T-helper 1 cell treated with Interleukin-12 subunit alpha and Interleukin-12 subunit beta and Interleukin-4 antibody, amounts not matched to agents 30 μg/mL and 1 μg/mL, for 36 hours (primary cell): ENCODE measurements around the gene FJX1.

Experiments used
- H3K27ac Mint-ChIP-seq: one replicate; pipeline ENCODE4 v1.8.0; 2021; ENCODE audit warnings: mild to moderate bottlenecking, mixed read lengths
- H3K27me3 Mint-ChIP-seq: one replicate; pipeline ENCODE4 v1.8.0; 2021; ENCODE audit warnings: low read depth, mixed read lengths
- H3K36me3 Mint-ChIP-seq: one replicate; pipeline ENCODE4 v1.8.0; 2021; ENCODE audit warnings: low read depth, mixed read lengths
- H3K4me1 Mint-ChIP-seq: one replicate; pipeline ENCODE4 v1.8.0; 2021; ENCODE audit warnings: low read depth, mixed read lengths
- H3K4me3 Mint-ChIP-seq: one replicate; pipeline ENCODE4 v1.8.0; 2021; ENCODE audit warnings: mild to moderate bottlenecking, moderate library complexity, mixed read lengths
- H3K9me3 Mint-ChIP-seq: one replicate; pipeline ENCODE4 v1.8.0; 2021; ENCODE audit warnings: mixed read lengths

FJX1 gene

GRCh38 chr11:35618497-35619115 lies 346 bp downstream of the FJX1 start:
- no peak overlapping the region for H3K4me3 Mint-ChIP-seq
- H3K4me1 Mint-ChIP-seq: peaks cover 8% of the 10 kb centered on the region
- peaks cover 70% of the 10 kb centered on the region for H3K27me3 Mint-ChIP-seq
- H3K27ac Mint-ChIP-seq: no peak overlapping the region
- no peaks in the 10 kb centered on the region for H3K36me3 Mint-ChIP-seq
- H3K9me3 Mint-ChIP-seq: no peaks in the 10 kb centered on the region

DNA sequence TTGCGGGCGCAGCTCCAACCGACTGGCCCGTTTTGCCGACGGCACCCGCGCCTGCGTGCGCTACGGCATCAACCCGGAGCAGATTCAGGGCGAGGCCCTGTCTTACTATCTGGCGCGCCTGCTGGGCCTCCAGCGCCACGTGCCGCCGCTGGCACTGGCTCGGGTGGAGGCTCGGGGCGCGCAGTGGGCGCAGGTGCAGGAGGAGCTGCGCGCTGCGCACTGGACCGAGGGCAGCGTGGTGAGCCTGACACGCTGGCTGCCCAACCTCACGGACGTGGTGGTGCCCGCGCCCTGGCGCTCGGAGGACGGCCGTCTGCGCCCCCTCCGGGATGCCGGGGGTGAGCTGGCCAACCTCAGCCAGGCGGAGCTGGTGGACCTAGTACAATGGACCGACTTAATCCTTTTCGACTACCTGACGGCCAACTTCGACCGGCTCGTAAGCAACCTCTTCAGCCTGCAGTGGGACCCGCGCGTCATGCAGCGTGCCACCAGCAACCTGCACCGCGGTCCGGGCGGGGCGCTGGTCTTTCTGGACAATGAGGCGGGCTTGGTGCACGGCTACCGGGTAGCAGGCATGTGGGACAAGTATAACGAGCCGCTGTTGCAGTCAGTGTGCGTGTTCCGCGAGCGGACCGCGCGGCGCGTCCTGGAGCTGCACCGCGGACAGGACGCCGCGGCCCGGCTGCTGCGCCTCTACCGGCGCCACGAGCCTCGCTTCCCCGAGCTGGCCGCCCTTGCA lies 1.0 kb downstream of the FJX1 start:
- Mint-ChIP-seq H3K27ac (no peak overlapping the region), H3K4me1 (peaks cover 8% of the 10 kb centered on the region), H3K27me3 (peaks cover 72% of the 10 kb centered on the region), H3K9me3 (no peaks in the 10 kb centered on the region), H3K4me3 (no peak overlapping the region), H3K36me3 (no peaks in the 10 kb centered on the region)

GRCh38 chr11:35619855-35620640 lies 1.8 kb downstream of the FJX1 start:
- H3K4me3 Mint-ChIP-seq: no peak overlapping the region
- no peak overlapping the region for H3K27ac Mint-ChIP-seq

GRCh38 chr11:35620795-35621194 lies 2.5 kb downstream of the FJX1 start:
- peaks cover 8% of the 10 kb centered on the region for H3K4me1 Mint-ChIP-seq
- H3K36me3 Mint-ChIP-seq: no peaks in the 10 kb centered on the region
- H3K4me3 Mint-ChIP-seq: no peak overlapping the region
- peaks cover 75% of the 10 kb centered on the region for H3K27me3 Mint-ChIP-seq
- no peak overlapping the region for H3K27ac Mint-ChIP-seq
- H3K9me3 Mint-ChIP-seq: no peaks in the 10 kb centered on the region

More at GRCh38 chr11:35619855-35620640, 1.8 kb downstream of the FJX1 start:
- Mint-ChIP-seq H3K36me3 (no peaks in the 10 kb centered on the region), H3K27me3 (peaks cover 71% of the 10 kb centered on the region), H3K9me3 (no peaks in the 10 kb centered on the region), H3K4me1 (peaks cover 8% of the 10 kb centered on the region)

- Mint-ChIP-seq H3K27ac (no peak overlapping the region), H3K4me3 (no peak overlapping the region), H3K36me3 (no peaks in the 10 kb centered on the region), H3K27me3 (peaks cover 74% of the 10 kb centered on the region), H3K9me3 (no peaks in the 10 kb centered on the region), H3K4me1 (peaks cover 8% of the 10 kb centered on the region)
Observed at GRCh38 chr11:35621620-35622019, 3.4 kb downstream of the FJX1 start.

DNA sequence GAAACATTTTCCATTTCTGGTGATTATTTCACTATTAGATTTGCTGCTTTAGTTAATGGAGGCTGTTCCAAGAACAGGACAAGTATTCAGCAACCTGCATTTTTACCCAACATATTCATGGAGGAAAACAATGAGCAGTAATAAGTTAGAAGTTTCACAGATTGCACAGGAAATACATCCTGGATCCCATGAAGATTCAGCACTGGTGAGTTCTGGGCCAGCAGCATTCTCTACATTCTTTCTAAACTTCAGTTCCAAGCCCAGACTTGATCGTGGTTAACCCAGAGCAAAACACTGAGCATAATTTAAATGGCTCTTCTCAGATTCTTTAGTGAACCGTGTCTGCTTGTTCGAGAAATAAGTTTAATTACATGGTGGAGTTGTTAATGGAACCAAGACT lies 3.8 kb downstream of the FJX1 start:
- H3K9me3 Mint-ChIP-seq: no peaks in the 10 kb centered on the region
- no peaks in the 10 kb centered on the region for H3K36me3 Mint-ChIP-seq
- peaks cover 8% of the 10 kb centered on the region for H3K4me1 Mint-ChIP-seq
- H3K4me3 Mint-ChIP-seq: no peak overlapping the region
- H3K27ac Mint-ChIP-seq: no peak overlapping the region
- H3K27me3 Mint-ChIP-seq: peaks cover 74% of the 10 kb centered on the region

DNA sequence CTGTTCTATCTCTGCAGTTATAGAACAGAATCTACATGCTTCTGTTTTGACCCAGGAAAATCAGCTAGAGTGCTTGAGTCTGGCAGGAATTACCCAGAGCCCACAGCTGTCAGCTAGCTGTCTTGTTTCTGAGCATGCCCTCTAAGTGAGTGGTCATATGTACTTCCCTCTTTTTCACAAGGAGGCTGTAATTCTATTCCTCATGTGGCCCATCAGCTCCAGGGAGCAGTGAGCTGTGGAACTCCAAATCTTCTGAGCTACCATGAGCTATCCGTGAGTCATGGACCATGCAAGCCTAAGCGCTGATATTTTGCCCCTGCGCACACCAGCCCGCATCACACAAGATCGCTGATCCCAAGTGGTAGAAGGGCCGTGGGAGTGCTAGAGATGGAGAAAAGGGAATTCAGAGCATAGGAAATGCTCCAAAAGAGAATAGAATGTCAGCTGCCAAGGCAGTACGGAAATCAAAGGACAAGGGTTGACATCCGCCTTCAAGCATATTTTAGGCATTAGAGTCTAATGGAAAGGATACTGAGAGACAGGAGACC lies 5.4 kb downstream of the FJX1 start:
- Mint-ChIP-seq H3K4me3 (no peak overlapping the region), H3K9me3 (no peaks in the 10 kb centered on the region), H3K27me3 (peaks cover 76% of the 10 kb centered on the region), H3K4me1 (peaks cover 2% of the 10 kb centered on the region), H3K36me3 (no peaks in the 10 kb centered on the region), H3K27ac (no peak overlapping the region)

- Mint-ChIP-seq H3K27ac (no peak overlapping the region), H3K4me3 (no peak overlapping the region), H3K27me3 (peaks cover 83% of the 10 kb centered on the region)
Observed at GRCh38 chr11:35624316-35624715, 6.1 kb downstream of the FJX1 start.

GRCh38 chr11:35624781-35625180 lies 6.5 kb downstream of the FJX1 start:
- H3K36me3 Mint-ChIP-seq: no peaks in the 10 kb centered on the region
- H3K27ac Mint-ChIP-seq: no peak overlapping the region
- no peak overlapping the region for H3K4me3 Mint-ChIP-seq
- H3K9me3 Mint-ChIP-seq: no peaks in the 10 kb centered on the region
- peaks cover 81% of the 10 kb centered on the region for H3K27me3 Mint-ChIP-seq
- H3K4me1 Mint-ChIP-seq: peaks cover 2% of the 10 kb centered on the region

More at GRCh38 chr11:35624316-35624715, 6.1 kb downstream of the FJX1 start:
- no peaks in the 10 kb centered on the region for H3K9me3 Mint-ChIP-seq
- no peaks in the 10 kb centered on the region for H3K36me3 Mint-ChIP-seq
- H3K4me1 Mint-ChIP-seq: peaks cover 2% of the 10 kb centered on the region

DNA sequence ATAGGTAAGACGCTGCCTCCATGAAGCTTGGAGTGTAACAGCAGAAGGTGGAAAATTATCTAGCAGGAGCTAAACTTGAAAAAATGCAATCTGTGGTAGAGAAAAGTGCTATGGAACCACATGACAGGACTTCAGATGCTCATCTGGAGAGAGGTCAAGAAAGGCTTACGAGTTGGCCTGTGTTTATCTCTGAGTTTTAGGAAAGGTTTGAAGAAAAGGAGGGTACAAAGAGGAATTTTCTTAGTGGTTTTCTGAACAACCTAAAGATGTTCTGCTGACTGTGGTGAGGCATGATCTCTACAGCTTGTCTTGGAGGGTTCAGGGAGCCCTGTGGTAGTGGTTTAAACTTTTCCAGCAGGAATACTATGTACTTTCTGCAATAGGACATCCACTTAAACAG lies 8.2 kb downstream of the FJX1 start:
- H3K27ac Mint-ChIP-seq: no peak overlapping the region
- H3K9me3 Mint-ChIP-seq: no peaks in the 10 kb centered on the region
- peaks cover 77% of the 10 kb centered on the region for H3K27me3 Mint-ChIP-seq
- H3K4me3 Mint-ChIP-seq: no peak overlapping the region
- no peaks in the 10 kb centered on the region for H3K36me3 Mint-ChIP-seq
- H3K4me1 Mint-ChIP-seq: no peaks in the 10 kb centered on the region

DNA sequence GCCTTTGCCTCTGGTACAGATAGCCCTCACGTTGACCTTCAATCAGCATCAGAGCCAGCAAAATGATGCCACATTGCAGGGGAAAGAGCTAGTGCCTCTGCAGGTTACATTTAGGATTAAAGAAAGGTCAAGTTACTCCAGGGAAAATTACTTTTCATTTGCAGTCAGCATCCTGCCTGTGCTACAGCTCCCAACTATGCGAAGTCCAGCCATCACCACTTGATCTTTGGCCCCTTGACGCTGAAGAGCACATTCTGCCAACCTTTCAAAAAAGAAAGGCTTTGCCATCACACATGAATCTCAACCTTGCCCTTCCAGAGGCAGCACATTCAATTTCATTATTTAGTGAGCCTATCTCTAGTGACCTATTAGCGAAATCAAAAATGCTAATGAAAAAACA lies 11.3 kb downstream of the FJX1 start:
- no peaks in the 10 kb centered on the region for H3K9me3 Mint-ChIP-seq
- peaks cover 63% of the 10 kb centered on the region for H3K27me3 Mint-ChIP-seq
- no peaks in the 10 kb centered on the region for H3K4me1 Mint-ChIP-seq
- H3K27ac Mint-ChIP-seq: no peak overlapping the region
- no peaks in the 10 kb centered on the region for H3K36me3 Mint-ChIP-seq
- no peak overlapping the region for H3K4me3 Mint-ChIP-seq

- no peaks in the 10 kb centered on the region for H3K36me3 Mint-ChIP-seq
- no peak overlapping the region for H3K27ac Mint-ChIP-seq
- no peaks in the 10 kb centered on the region for H3K4me1 Mint-ChIP-seq
- H3K27me3 Mint-ChIP-seq: peaks cover 62% of the 10 kb centered on the region
- H3K9me3 Mint-ChIP-seq: no peaks in the 10 kb centered on the region
- H3K4me3 Mint-ChIP-seq: no peak overlapping the region
Observed at GRCh38 chr11:35629914-35630313, 11.7 kb downstream of the FJX1 start.

DNA sequence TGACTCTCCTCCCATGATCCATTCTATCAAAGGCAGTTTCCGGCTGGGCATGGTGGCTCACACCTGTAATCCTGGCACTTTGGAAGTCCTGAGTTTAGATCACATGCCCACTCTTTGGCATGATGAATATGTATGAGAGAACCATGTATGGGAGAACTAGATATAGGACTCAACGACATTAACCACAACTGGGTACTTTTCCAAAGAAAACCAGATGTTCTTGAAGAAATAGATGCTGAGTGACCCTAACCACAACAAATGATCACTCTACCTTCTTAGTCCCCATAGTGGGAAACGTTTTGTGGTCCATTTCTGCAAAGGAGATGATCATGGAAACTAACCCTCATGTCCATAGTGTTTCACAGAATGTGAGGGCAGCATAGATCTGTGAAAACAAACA lies 13.6 kb downstream of the FJX1 start:
- H3K9me3 Mint-ChIP-seq: no peaks in the 10 kb centered on the region
- H3K27ac Mint-ChIP-seq: no peak overlapping the region
- no peaks in the 10 kb centered on the region for H3K4me1 Mint-ChIP-seq
- peaks cover 63% of the 10 kb centered on the region for H3K27me3 Mint-ChIP-seq
- H3K4me3 Mint-ChIP-seq: no peak overlapping the region
- H3K36me3 Mint-ChIP-seq: no peaks in the 10 kb centered on the region

DNA sequence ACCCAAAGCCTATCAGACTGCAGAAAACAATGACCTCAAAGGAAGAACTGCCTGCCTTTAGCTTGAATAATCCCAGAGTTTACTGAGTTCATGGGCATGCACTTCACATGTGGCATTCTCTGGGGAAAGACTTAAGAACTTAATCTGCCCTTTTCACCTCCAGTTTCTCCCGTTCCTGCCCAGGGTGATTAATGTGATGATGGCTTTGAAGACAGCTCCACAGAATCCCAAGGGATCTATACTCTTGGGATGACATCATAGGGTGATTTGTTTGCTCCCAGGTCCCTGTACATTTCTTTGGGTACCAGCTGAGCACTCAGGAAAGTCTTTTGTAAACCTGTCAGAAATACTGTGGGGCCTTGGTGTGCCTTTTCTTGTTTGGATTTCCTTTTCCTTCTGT lies 14.0 kb downstream of the FJX1 start:
- no peaks in the 10 kb centered on the region for H3K4me1 Mint-ChIP-seq
- peaks cover 62% of the 10 kb centered on the region for H3K27me3 Mint-ChIP-seq
- no peaks in the 10 kb centered on the region for H3K9me3 Mint-ChIP-seq
- no peak overlapping the region for H3K27ac Mint-ChIP-seq
- no peak overlapping the region for H3K4me3 Mint-ChIP-seq
- no peaks in the 10 kb centered on the region for H3K36me3 Mint-ChIP-seq
